ENCODE results near the gene GRB2. TPM values are rescaled to one million over a fixed set of nuclear protein-coding genes. Genes with fewer than 3 reads are reported as not detected.
A peak's percentile ranks its signal among the peaks of the same experiment; 100 is the strongest.
"Not testable (repeated sequence)": the region's sequence is repeated elsewhere in the genome, so short reads cannot be mapped to it uniquely, and the experiment has no call there.

GRB2 gene
- total and polyA plus RNA-seq, 2 experiments from 2014 or later: 82.7 to 101 TPM

- no peaks in the 10 kb centered on the region for H3K36me3 ChIP-seq (replicated peaks; ENCODE audit: insufficient read depth, low read depth)
- 91% methylated on average over 8 of the region's 8 CpGs for WGBS (ENCODE audit: low lambda C conversion rate, missing lambda C conversion rate)
- H3K27ac ChIP-seq: no peak overlapping the region
- no peak overlapping the region for H3K4me3 ChIP-seq
- H4K20me1 ChIP-seq (ENCODE audit: insufficient read depth, poor library complexity, severe bottlenecking): peaks cover 76% of the 10 kb centered on the region
- H2AFZ ChIP-seq: no peak overlapping the region
- peaks cover 88% of the 10 kb centered on the region for H3K79me2 ChIP-seq
- no peaks in the 10 kb centered on the region for H3K9me2 ChIP-seq (replicated peaks; ENCODE audit: insufficient read depth)
- H3K9me3 ChIP-seq (ENCODE audit: low read depth): no peaks in the 10 kb centered on the region
- no peak overlapping the region for H3K4me2 ChIP-seq
- H3K27me3 ChIP-seq: no peaks in the 10 kb centered on the region
- peaks cover 43% of the 10 kb centered on the region for H3K4me1 ChIP-seq (ENCODE audit: insufficient read depth)
- DNase-seq (ENCODE audit: low spot score): no peak
- TF ChIP-seq, protein P1, sequence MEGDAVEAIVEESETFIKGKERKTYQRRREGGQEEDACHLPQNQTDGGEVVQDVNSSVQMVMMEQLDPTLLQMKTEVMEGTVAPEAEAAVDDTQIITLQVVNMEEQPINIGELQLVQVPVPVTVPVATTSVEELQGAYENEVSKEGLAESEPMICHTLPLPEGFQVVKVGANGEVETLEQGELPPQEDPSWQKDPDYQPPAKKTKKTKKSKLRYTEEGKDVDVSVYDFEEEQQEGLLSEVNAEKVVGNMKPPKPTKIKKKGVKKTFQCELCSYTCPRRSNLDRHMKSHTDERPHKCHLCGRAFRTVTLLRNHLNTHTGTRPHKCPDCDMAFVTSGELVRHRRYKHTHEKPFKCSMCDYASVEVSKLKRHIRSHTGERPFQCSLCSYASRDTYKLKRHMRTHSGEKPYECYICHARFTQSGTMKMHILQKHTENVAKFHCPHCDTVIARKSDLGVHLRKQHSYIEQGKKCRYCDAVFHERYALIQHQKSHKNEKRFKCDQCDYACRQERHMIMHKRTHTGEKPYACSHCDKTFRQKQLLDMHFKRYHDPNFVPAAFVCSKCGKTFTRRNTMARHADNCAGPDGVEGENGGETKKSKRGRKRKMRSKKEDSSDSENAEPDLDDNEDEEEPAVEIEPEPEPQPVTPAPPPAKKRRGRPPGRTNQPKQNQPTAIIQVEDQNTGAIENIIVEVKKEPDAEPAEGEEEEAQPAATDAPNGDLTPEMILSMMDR (IDR thresholded peaks at IDR 0.05; ENCODE audit: poor library complexity): no peak
- TF ChIP-seq EZH2 (IDR thresholded peaks at IDR 0.05; ENCODE audit: borderline replicate concordance): no peak
- no peak for TF ChIP-seq EZH2phosphoT487 (IDR thresholded peaks at IDR 0.05; ENCODE audit: low read depth, severe bottlenecking, unreplicated experiment)
Measured at GRCh38 chr17:75348386-75349012, 57.0 kb downstream of the GRB2 start.

- Histone ChIP-seq H3K4me2 (no peak overlapping the region), H3K27ac (peak overlapping the region; percentile 21), H3K9me3 (ENCODE audit: low read depth) (no peaks in the 10 kb centered on the region), H4K20me1 (ENCODE audit: insufficient read depth, poor library complexity, severe bottlenecking) (peaks cover 76% of the 10 kb centered on the region), H3K9me2 (replicated peaks; ENCODE audit: insufficient read depth) (no peaks in the 10 kb centered on the region), H3K4me1 (ENCODE audit: insufficient read depth) (peaks cover 37% of the 10 kb centered on the region), H3K27me3 (no peaks in the 10 kb centered on the region), H3K79me2 (peaks cover 94% of the 10 kb centered on the region), H2AFZ (no peak overlapping the region), H3K4me3 (no peak overlapping the region), H3K36me3 (replicated peaks; ENCODE audit: insufficient read depth, low read depth) (no peaks in the 10 kb centered on the region)
- DNase-seq (ENCODE audit: low spot score): peak; percentile 46
- WGBS (ENCODE audit: low lambda C conversion rate, missing lambda C conversion rate): 24% methylated on average over 6 of the region's 6 CpGs
- TF ChIP-seq EZH2 (IDR thresholded peaks at IDR 0.05; ENCODE audit: borderline replicate concordance) (no peak), EZH2phosphoT487 (IDR thresholded peaks at IDR 0.05; ENCODE audit: low read depth, severe bottlenecking, unreplicated experiment) (no peak)
- TF ChIP-seq, protein P1 (IDR thresholded peaks at IDR 0.05; ENCODE audit: poor library complexity): no peak
Measured at GRCh38 chr17:75346906-75347305, 58.6 kb downstream of the GRB2 start.

GRCh38 chr17:75346368-75346767 is 59.1 kb downstream of the GRB2 start:
- H3K4me3 ChIP-seq: not testable (repeated sequence)

DNA sequence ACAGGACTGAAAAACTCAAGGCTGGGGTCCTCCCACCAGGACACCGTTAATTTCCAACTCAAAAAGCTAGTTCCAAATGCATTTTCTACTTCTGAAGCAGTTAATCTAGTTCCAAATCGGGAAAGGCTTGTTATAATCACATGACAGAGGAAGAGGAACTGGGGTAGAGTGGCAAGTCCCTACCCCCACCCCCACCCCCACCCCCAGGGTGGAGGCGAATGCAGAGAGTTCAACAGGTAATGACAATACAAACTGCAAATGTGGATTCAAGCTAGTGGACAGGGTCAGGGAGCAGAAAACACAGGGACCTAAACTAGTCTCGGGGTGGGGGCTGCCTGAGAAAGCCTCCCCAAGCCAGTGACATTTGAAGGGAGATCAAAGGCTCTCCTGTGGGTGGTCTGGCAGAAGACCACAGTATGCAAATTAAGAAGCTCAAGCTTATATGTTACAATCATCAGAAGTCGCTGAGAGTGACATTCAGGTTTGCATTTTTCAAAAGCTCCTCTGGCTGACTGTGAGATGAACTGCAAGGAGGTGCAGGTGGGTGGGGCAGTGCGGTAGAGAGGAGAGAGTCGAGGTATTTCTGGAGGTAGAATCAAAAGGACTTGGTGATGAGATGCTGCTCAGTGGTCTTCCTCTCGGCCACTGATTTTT is 59.8 kb downstream of the GRB2 start:
- Histone ChIP-seq H3K9me2 (replicated peaks; ENCODE audit: insufficient read depth) (no peaks in the 10 kb centered on the region), H2AFZ (no peak overlapping the region), H3K4me3 (no peak overlapping the region), H3K9me3 (ENCODE audit: low read depth) (no peaks in the 10 kb centered on the region), H4K20me1 (ENCODE audit: insufficient read depth, poor library complexity, severe bottlenecking) (peaks cover 70% of the 10 kb centered on the region), H3K79me2 (peaks cover 94% of the 10 kb centered on the region), H3K4me1 (ENCODE audit: insufficient read depth) (peaks cover 30% of the 10 kb centered on the region), H3K27ac (no peak overlapping the region), H3K4me2 (no peak overlapping the region), H3K27me3 (no peaks in the 10 kb centered on the region), H3K36me3 (replicated peaks; ENCODE audit: insufficient read depth, low read depth) (no peaks in the 10 kb centered on the region)
- TF ChIP-seq, protein P1 (IDR thresholded peaks at IDR 0.05; ENCODE audit: poor library complexity): no peak
- TF ChIP-seq EZH2phosphoT487 (IDR thresholded peaks at IDR 0.05; ENCODE audit: low read depth, severe bottlenecking, unreplicated experiment): no peak
- TF ChIP-seq EZH2 (IDR thresholded peaks at IDR 0.05; ENCODE audit: borderline replicate concordance): no peak
- no peak for DNase-seq (ENCODE audit: low spot score)
- 44% methylated on average over 8 of the region's 8 CpGs for WGBS (ENCODE audit: low lambda C conversion rate, missing lambda C conversion rate)

More at GRCh38 chr17:75346368-75346767, 59.1 kb downstream of the GRB2 start:
- H3K9me3 ChIP-seq (ENCODE audit: low read depth); H2AFZ ChIP-seq; H3K9me2 ChIP-seq (replicated peaks; ENCODE audit: insufficient read depth); H3K27me3 ChIP-seq; H3K4me2 ChIP-seq; DNase-seq (ENCODE audit: low spot score); H3K36me3 ChIP-seq (replicated peaks; ENCODE audit: insufficient read depth, low read depth): not testable (repeated sequence)
- 91% methylated on average over 9 of the region's 9 CpGs for WGBS (ENCODE audit: low lambda C conversion rate, missing lambda C conversion rate)
- peaks cover 94% of the 10 kb centered on the region for H3K79me2 ChIP-seq
- H3K4me1 ChIP-seq (ENCODE audit: insufficient read depth): peaks cover 32% of the 10 kb centered on the region
- peaks cover 76% of the 10 kb centered on the region for H4K20me1 ChIP-seq (ENCODE audit: insufficient read depth, poor library complexity, severe bottlenecking)
- H3K27ac ChIP-seq: peak overlapping the region; percentile 21
